ENCODE results near the gene CYP39A1. TPM values are rescaled to one million over a fixed set of nuclear protein-coding genes. Genes with fewer than 3 reads are reported as not detected.

The CYP39A1 gene
- total RNA-seq, 4 donors from 2014 or later: 1.6 to 10.2 (median 2.3) TPM; not detected in 1

DNA sequence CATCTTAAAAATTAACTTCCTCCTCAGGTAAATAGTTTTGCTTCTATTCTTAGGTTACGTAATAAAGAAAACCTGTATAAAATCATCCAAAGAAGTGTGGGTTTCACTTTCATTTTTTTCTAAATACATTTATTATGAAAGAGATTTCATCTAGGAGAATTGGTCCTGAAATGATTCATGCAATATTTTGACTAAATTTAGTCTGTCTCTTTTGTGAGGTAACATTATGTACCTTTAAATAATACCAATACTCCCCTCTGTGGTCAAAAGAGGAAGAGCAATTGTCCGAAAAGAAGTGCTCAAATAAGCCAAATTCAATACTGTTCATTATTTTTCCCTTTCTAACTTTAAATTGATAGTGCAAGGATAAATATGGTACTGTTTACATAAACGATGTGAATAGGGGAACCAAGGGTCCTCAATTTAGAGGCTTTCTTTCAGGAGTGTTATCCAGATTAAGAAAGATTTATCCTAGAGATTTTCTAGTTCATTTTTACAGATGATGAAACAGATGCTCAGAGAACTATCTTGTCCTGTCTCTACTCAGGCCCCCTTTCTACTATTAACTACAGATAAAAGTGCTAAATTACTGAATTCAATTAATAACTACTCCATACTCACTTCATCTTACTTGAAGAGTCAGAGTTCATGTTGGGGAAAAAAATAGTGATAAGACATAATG, 26.2 kb downstream of the CYP39A1 start:
- in situ Hi-C loops (cut with MboI; ENCODE audit: low pct_ligation_motif_present in 1 of 4, low pct_unique_long_range_greater_than_20kb in 1 of 4, low sequenced_read_pairs in 3 of 4): loop anchor here (10.0 to 25.0 kb wide), 3 partner anchors 202 to 539 kb away; no protein-coding TSS in a partner anchor
- H3K27me3 ChIP-seq: no peaks in the 10 kb centered on the region
- peaks cover 0 to 6% (median 2%) of the 10 kb centered on the region in 4 donors for H3K4me1 ChIP-seq
- 15 to 23% methylated on average over 3 of the region's 3 CpGs for WGBS, 2 donors (ENCODE audit: low coverage in 1 of 2)
- no peaks in the 10 kb centered on the region for H3K36me3 ChIP-seq
- H3K4me3 ChIP-seq: no peak overlapping the region
- intact Hi-C loops (cut with DNase I; ENCODE audit: low total_unique reads): loop anchor here (10.0 kb wide), 1 partner anchor 402 kb away; no protein-coding TSS in a partner anchor
- no peak for TF ChIP-seq POLR2AphosphoS5 (IDR thresholded peaks at IDR 0.05)
- TF ChIP-seq, protein P1, sequence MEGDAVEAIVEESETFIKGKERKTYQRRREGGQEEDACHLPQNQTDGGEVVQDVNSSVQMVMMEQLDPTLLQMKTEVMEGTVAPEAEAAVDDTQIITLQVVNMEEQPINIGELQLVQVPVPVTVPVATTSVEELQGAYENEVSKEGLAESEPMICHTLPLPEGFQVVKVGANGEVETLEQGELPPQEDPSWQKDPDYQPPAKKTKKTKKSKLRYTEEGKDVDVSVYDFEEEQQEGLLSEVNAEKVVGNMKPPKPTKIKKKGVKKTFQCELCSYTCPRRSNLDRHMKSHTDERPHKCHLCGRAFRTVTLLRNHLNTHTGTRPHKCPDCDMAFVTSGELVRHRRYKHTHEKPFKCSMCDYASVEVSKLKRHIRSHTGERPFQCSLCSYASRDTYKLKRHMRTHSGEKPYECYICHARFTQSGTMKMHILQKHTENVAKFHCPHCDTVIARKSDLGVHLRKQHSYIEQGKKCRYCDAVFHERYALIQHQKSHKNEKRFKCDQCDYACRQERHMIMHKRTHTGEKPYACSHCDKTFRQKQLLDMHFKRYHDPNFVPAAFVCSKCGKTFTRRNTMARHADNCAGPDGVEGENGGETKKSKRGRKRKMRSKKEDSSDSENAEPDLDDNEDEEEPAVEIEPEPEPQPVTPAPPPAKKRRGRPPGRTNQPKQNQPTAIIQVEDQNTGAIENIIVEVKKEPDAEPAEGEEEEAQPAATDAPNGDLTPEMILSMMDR (IDR thresholded peaks at IDR 0.05): peak; percentile 52 to 66 (median 60)
- no peak for DNase-seq
- H3K9me3 ChIP-seq: no peaks in the 10 kb centered on the region
- no peak overlapping the region for H3K27ac ChIP-seq

- Histone ChIP-seq H3K4me3 (no peak overlapping the region), H3K4me1 (no peaks in the 10 kb centered on the region), H3K27ac (no peak overlapping the region), H3K9me3 (no peaks in the 10 kb centered on the region), H3K27me3 (no peaks in the 10 kb centered on the region), H3K36me3 (no peaks in the 10 kb centered on the region)
- intact Hi-C loops (cut with DNase I; ENCODE audit: low total_unique reads) (no loop called here), in situ Hi-C loops (cut with MboI; ENCODE audit: low pct_ligation_motif_present in 1 of 4, low pct_unique_long_range_greater_than_20kb in 1 of 4, low sequenced_read_pairs in 3 of 4) (loop anchor here in 2 of 4 donors (10.0 to 25.0 kb wide), 2 partner anchors 194 to 381 kb away; no protein-coding TSS in a partner anchor)
- 89 to 95% methylated on average over 1 of the region's 1 CpG for WGBS, 2 donors (ENCODE audit: low coverage in 1 of 2)
- DNase-seq: no peak
- TF ChIP-seq POLR2AphosphoS5 (IDR thresholded peaks at IDR 0.05): no peak
Measured at GRCh38 chr6:46618726-46619125, 33.9 kb downstream of the CYP39A1 start.

- no peaks in the 10 kb centered on the region for H3K27me3 ChIP-seq
- TF ChIP-seq EP300 (IDR thresholded peaks at IDR 0.05; ENCODE audit: low read depth) (no peak), POLR2A (IDR thresholded peaks at IDR 0.05) (no peak), POLR2AphosphoS5 (IDR thresholded peaks at IDR 0.05) (no peak)
- TF ChIP-seq, protein P1 (IDR thresholded peaks at IDR 0.05): no peak
- intact Hi-C loops (cut with DNase I; ENCODE audit: low total_unique reads): no loop called here
Measured at GRCh38 chr6:46612645-46613044, 40.0 kb downstream of the CYP39A1 start.

GRCh38 chr6:46610862-46611553, 41.6 kb downstream of the CYP39A1 start:
- DNase-seq: no peak
- WGBS, 2 donors (ENCODE audit: low coverage in 1 of 2): 74 to 82% methylated on average over 3 of the region's 3 CpGs
- intact Hi-C loops (cut with DNase I; ENCODE audit: low total_unique reads): no loop called here
- H3K27me3 ChIP-seq: no peaks in the 10 kb centered on the region
- no peaks in the 10 kb centered on the region for H3K9me3 ChIP-seq
- H3K36me3 ChIP-seq: no peaks in the 10 kb centered on the region
- TF ChIP-seq POLR2AphosphoS5 (IDR thresholded peaks at IDR 0.05) (no peak), EP300 (IDR thresholded peaks at IDR 0.05; ENCODE audit: low read depth) (no peak), POLR2A (IDR thresholded peaks at IDR 0.05) (no peak)
- TF ChIP-seq, protein P1 (IDR thresholded peaks at IDR 0.05): no peak
- H3K4me1 ChIP-seq: no peaks in the 10 kb centered on the region
- H3K27ac ChIP-seq: no peak overlapping the region
- in situ Hi-C loops (cut with MboI; ENCODE audit: low pct_ligation_motif_present in 1 of 4, low pct_unique_long_range_greater_than_20kb in 1 of 4, low sequenced_read_pairs in 3 of 4): loop anchor here in 2 of 4 donors (10.0 to 25.0 kb wide), 2 partner anchors 186 to 374 kb away; no protein-coding TSS in a partner anchor
- H3K4me3 ChIP-seq: no peak overlapping the region

More at GRCh38 chr6:46612645-46613044, 40.0 kb downstream of the CYP39A1 start:
- in situ Hi-C loops (cut with MboI; ENCODE audit: low pct_ligation_motif_present in 1 of 4, low pct_unique_long_range_greater_than_20kb in 1 of 4, low sequenced_read_pairs in 3 of 4): loop anchor here in 2 of 4 donors (10.0 to 25.0 kb wide), 2 partner anchors 188 to 375 kb away; no protein-coding TSS in a partner anchor
- Histone ChIP-seq H3K9me3 (no peaks in the 10 kb centered on the region), H3K4me1 (no peaks in the 10 kb centered on the region), H3K27ac (no peak overlapping the region), H3K4me3 (no peak overlapping the region), H3K36me3 (no peaks in the 10 kb centered on the region)
- no peak for DNase-seq
- WGBS, 2 donors (ENCODE audit: low coverage in 1 of 2): 79 to 80% methylated on average over 1 to 2 of the region's 2 CpGs

Data from transverse colon (tissue), 4 donors.